ENCODE data around the gene TBRG1. TPM values are rescaled to one million over a fixed set of nuclear protein-coding genes. Genes with fewer than 3 reads are reported as not detected.

The TBRG1 gene
- total and polyA plus RNA-seq, 5 experiments from 2014 or later: 34.9 to 76.6 (median 37.7) TPM

DNA sequence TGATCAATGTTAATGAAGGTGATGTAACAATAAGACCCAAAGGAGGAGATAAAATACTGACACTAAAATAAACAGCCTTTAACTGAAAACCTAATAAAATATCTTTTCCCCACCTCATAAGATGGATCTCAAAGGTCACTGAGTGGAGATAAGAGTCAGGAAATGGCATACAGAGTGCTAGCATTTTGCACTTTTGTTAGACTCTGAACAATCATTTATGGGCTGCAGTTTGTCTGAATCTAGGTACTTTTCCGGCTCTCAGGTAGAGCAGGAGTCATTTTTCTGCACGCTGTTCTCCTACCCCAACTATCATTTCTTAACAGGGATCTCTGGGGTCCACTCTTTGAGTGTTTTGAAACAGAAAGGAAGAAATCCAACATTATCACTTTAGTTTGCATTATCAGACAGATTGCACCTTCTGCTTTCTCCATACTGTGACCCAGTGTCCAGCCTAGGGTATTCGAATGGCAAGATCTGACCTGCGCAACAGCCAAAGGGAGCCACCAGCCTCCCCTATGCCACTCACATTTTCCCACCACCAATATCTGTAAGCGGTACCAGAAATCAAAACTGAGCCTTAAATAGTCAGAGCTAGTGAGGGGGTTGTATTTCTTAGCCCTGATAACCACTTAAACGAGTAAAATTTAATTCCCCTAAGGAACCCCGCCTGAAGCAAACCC lies 50.0 kb downstream of the TBRG1 start:
- peaks cover 0 to 2% (median 0%) of the 10 kb centered on the region in 9 donors for H3K9me3 Mint-ChIP-seq
- DNase-seq: peak in 1 of 10 donors; percentile 3
- peaks cover 0 to 2% (median 0%) of the 10 kb centered on the region in 5 donors for H3K27me3 Mint-ChIP-seq
- ATAC-seq: no peak
- peaks cover 18 to 39% (median 26%) of the 10 kb centered on the region in 4 donors for H3K4me1 Mint-ChIP-seq
- peak overlapping the region; percentile 78 to 98 (median 89) for H3K4me3 Mint-ChIP-seq
- POLR2A ChIA-PET: interaction anchor here (0.8 to 6.5 kb wide), 8 partner anchors 50 to 128 kb away, joined by 4 to 63 read pairs (median 13); partner anchors contain the start of genes ESAM, MSANTD2, TBRG1 and VSIG2
- peak overlapping the region in 8 of 10 donors; percentile 90 to 98 (median 94) for H3K27ac Mint-ChIP-seq
- H3K36me3 Mint-ChIP-seq: peaks cover 0 to 2% (median 0%) of the 10 kb centered on the region in 3 donors

DNA sequence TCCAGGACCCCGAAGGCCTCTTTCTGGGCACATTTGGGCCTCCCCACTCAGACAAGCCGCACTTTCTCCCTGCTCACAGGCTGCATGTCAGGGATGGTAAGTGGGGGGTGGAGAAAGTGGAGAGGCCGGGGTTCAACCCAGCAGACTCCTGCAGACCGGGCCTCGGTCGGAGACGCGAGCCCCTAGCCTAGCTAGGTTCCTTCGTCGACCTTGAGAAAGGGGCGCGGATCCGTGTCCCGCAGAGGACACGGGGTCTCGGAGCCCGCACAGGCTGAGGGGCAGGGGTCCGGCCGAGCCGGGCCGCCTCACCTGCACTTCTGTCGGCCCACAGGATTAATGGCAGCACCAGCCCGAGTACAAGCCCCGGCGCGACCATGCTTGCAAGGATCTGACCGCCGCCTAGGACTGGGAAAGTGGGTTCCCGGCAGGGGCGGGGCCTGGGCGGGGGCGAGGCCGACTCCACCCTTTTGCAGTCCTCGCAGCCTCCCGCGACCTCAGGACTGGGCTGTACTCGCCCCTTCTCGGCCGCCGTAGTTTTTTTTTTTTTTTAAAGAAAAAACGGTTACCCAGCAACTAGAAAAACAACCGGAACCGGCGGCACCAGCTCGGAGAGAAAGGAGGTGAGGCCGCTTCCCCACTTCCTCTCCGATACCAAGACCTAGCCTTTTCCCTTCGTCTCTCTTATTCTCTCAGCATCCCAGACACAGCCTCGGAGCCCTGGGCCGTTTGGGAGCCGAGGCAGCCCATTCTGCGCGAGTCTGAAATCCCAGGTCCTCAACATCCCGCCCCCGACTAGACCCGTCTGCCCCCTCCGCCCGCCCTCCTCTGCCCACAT lies 50.9 kb downstream of the TBRG1 start, which contains the start of the genes SIAE and SPA17:
TSS of gene SIAE (minus strand) at position 407 of the 835 bp plus-strand sequence. CDS start at position 376, 31 bp downstream.
TSS of gene SPA17 (plus strand) at position 572 of the 835 bp plus-strand sequence. CDS start 1,361 bp downstream, outside the sequence.
- peak; percentile 75 to 93 (median 88) for DNase-seq
- Mint-ChIP-seq H3K4me3 (peak within 1 kb of the TSS; percentile 78 to 98 (median 91)), H3K27ac (peak within 1 kb of the TSS in 9 of 10 donors; percentile 95 to 100 (median 98)), H3K9me3 (peaks cover 0 to 2% (median 0%) of the 10 kb centered on the region in 9 donors), H3K27me3 (peaks cover 0 to 2% (median 0%) of the 10 kb centered on the region in 5 donors), H3K36me3 (peaks cover 0 to 2% (median 0%) of the 10 kb centered on the region in 3 donors), H3K4me1 (peaks cover 18 to 39% (median 26%) of the 10 kb centered on the region in 4 donors)
- POLR2A ChIA-PET: interaction anchor here (0.6 to 6.5 kb wide), 13 partner anchors 10 to 280 kb away, joined by 3 to 63 read pairs (median 5); partner anchors contain the start of genes CCDC15, ESAM, MSANTD2 and TBRG1
- peak; percentile 75 for ATAC-seq

DNA sequence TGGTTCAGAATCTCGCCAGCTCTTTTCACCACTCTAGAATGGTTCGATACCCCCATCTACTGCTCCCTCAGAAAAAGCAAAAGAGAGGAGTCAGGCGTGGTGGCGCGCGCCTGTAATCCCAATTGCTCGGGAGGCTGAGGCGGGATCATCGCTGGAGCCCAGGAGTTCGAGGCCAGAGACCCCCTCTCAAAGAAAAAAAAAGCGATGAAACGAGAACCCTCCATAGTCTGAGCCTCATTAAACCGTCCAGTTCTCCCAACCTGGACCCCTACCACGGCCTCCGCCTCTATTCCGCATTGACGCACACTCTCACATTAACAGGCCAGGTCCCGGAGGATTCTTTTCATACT lies 51.5 kb downstream of the TBRG1 start:
- Mint-ChIP-seq H3K4me1 (peaks cover 18 to 39% (median 26%) of the 10 kb centered on the region in 4 donors), H3K36me3 (peaks cover 0 to 2% (median 0%) of the 10 kb centered on the region in 3 donors), H3K9me3 (peaks cover 0 to 2% (median 0%) of the 10 kb centered on the region in 9 donors), H3K4me3 (peak overlapping the region; percentile 78 to 98 (median 91)), H3K27me3 (peaks cover 0 to 2% (median 0%) of the 10 kb centered on the region in 5 donors), H3K27ac (peak overlapping the region in 9 of 10 donors; percentile 95 to 100 (median 98))
- POLR2A ChIA-PET: interaction anchor here (0.6 to 6.5 kb wide), 11 partner anchors 10 to 280 kb away, joined by 3 to 63 read pairs (median 5); partner anchors contain the start of genes CCDC15, ESAM, MSANTD2 and TBRG1
- ATAC-seq (no peak), DNase-seq (no peak)

DNA sequence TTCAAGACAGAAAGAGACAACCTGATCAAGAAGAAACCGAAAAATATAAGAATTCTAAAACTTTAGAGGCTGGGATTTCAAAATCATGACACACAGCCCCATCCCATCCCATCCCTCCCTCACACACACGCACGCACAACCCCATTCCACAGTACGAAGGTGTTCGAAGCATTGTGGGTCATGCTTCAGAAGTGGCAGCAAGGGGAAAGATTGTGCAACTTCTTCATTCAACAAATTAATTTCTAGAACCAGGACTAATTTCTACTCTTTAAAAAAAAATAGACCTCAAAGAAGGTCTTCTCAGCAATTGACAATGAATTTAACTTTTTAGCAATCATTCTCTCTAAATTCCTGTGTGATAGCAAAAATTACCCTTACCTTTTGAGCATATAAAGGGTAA lies 51.9 kb downstream of the TBRG1 start:
- Mint-ChIP-seq H3K4me1 (peaks cover 18 to 39% (median 26%) of the 10 kb centered on the region in 4 donors), H3K27ac (peak overlapping the region in 9 of 10 donors; percentile 95 to 100 (median 98)), H3K36me3 (peaks cover 0 to 2% (median 0%) of the 10 kb centered on the region in 3 donors), H3K9me3 (peaks cover 0 to 2% (median 0%) of the 10 kb centered on the region in 9 donors), H3K27me3 (peaks cover 0 to 2% (median 0%) of the 10 kb centered on the region in 5 donors), H3K4me3 (peak overlapping the region; percentile 78 to 98 (median 91))
- ATAC-seq (no peak), DNase-seq (no peak)
- POLR2A ChIA-PET: interaction anchor here (0.6 to 6.5 kb wide), 7 partner anchors 51 to 279 kb away, joined by 3 to 63 read pairs (median 12); partner anchors contain the start of genes CCDC15, ESAM, TBRG1 and VSIG2

DNA sequence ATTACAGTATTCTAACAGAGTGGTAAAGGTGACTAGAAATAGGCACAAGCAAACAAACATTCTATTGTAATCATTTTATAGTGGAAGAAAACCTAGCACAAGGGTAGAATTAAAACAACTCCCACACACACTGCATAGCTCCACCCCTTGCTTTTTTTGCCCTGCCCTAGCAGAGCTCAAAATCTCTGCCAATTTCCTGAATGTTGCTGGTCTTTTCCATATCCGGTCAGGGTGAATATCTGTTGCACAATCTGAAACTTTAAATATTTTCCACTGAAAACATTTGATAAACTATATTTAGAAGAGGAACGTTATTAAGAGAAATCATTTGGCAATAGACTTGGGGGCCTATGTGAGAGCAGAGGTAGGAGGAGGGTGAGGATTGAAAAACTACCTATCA lies 53.7 kb downstream of the TBRG1 start:
- no peak for DNase-seq
- peaks cover 0 to 2% (median 0%) of the 10 kb centered on the region in 5 donors for H3K27me3 Mint-ChIP-seq
- no peak overlapping the region for H3K4me3 Mint-ChIP-seq
- no peak for ATAC-seq
- H3K36me3 Mint-ChIP-seq: peaks cover 0 to 2% (median 0%) of the 10 kb centered on the region in 3 donors
- H3K27ac Mint-ChIP-seq: peak overlapping the region in 5 of 10 donors; percentile 31 to 67 (median 40)
- H3K9me3 Mint-ChIP-seq: peaks cover 0 to 2% (median 0%) of the 10 kb centered on the region in 9 donors
- peaks cover 10 to 31% (median 25%) of the 10 kb centered on the region in 4 donors for H3K4me1 Mint-ChIP-seq
- POLR2A ChIA-PET: no interaction called here

DNA sequence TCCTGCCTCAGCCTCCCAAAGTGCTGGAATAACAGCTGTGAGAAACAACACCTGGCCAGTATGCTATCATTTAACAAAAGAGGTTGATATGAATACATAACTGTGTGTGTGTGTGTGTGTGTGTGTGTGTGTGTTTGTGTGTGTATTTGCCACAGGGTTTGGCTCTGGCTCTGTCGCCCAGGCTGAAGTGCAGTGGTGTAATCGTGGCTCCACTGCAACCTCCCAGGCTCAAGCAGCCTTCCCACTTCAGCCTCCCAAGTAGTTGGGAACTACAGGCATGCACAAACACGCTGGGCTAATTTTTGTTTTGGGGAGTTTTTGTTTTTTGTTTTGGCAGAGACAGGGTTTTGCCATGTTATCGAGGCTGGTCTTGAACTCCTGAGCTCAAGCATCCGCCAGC lies 55.8 kb downstream of the TBRG1 start:
- H3K4me1 Mint-ChIP-seq: peaks cover 0 to 14% (median 9%) of the 10 kb centered on the region in 4 donors
- ATAC-seq: no peak
- no peak for DNase-seq
- peaks cover 0 to 2% (median 0%) of the 10 kb centered on the region in 5 donors for H3K27me3 Mint-ChIP-seq
- H3K4me3 Mint-ChIP-seq: no peak overlapping the region
- peaks cover under 1 to 15% (median 13%) of the 10 kb centered on the region in 9 donors for H3K9me3 Mint-ChIP-seq
- H3K36me3 Mint-ChIP-seq: peaks cover 3 to 11% (median 11%) of the 10 kb centered on the region in 3 donors
- no peak overlapping the region for H3K27ac Mint-ChIP-seq
- POLR2A ChIA-PET: interaction anchor here (0.7 kb wide), 1 partner anchor 40 kb away, joined by 3 read pairs; no protein-coding TSS in a partner anchor

DNA sequence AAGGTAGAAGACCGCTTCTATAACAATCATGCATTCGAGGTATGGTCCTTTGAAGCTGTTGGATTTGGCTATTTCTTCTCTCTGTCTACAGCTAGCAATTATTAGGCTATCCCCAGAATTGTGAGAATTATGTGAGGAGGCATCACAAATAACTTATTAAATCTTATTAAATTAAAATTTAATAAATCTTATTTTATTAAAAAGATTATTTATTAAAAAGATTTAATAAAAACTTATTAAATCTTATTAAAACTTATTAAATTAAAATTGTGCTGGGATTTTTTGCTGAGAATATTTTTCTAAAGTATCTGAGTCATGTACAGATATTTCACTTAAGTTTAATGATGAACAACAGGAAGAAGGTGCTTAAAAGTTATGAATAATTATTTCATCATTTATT lies 58.8 kb downstream of the TBRG1 start:
- POLR2A ChIA-PET: no interaction called here
- Mint-ChIP-seq H3K27me3 (peaks cover 0 to 2% (median 0%) of the 10 kb centered on the region in 5 donors), H3K4me3 (no peak overlapping the region), H3K9me3 (peaks cover 6 to 45% (median 16%) of the 10 kb centered on the region in 9 donors), H3K27ac (no peak overlapping the region), H3K36me3 (peaks cover 8 to 27% (median 22%) of the 10 kb centered on the region in 3 donors), H3K4me1 (peaks cover 0 to 2% (median 0%) of the 10 kb centered on the region in 4 donors)
- ATAC-seq (no peak), DNase-seq (no peak)

DNA sequence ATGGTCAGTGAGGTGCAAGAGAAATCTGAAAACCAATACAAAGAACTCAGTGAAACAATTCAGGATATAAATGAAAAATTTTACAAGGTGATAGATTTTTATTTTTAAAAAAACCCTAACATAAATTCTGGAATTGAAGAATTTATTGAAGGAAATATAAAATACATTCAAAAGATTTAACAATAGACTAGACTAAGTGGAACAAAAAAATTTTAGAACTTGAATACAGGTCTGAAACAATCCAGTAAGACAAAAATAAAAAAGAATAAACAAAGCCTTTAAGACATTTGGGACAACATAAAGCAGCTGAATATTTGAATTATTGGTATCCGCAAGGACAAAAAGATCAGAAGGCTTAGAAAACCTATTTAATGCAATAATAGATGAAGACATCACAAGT lies 59.8 kb downstream of the TBRG1 start:
- H3K4me3 Mint-ChIP-seq: no peak overlapping the region
- DNase-seq (no peak), ATAC-seq (no peak)
- H3K27ac Mint-ChIP-seq: no peak overlapping the region
- peaks cover 0 to 4% (median 0%) of the 10 kb centered on the region in 5 donors for H3K27me3 Mint-ChIP-seq
- POLR2A ChIA-PET: no interaction called here
- peaks cover 8 to 36% (median 31%) of the 10 kb centered on the region in 3 donors for H3K36me3 Mint-ChIP-seq
- peaks cover 9 to 54% (median 26%) of the 10 kb centered on the region in 9 donors for H3K9me3 Mint-ChIP-seq
- no peaks in the 10 kb centered on the region for H3K4me1 Mint-ChIP-seq

Other genes starting within 250 kb of the TBRG1 start
- gene OR8B2, start 238.4 kb upstream of the TBRG1 start, total RNA-seq: not detected
- gene OR8B2, start 238.4 kb upstream of the TBRG1 start, polyA plus RNA-seq: not detected
- not detected for gene OR8B3, start 223.8 kb upstream of the TBRG1 start, total RNA-seq
- gene OR8B3, start 223.8 kb upstream of the TBRG1 start, polyA plus RNA-seq: not detected
- gene OR8B4, start 198.0 kb upstream of the TBRG1 start, total RNA-seq: not detected
- gene OR8B4, start 198.0 kb upstream of the TBRG1 start, polyA plus RNA-seq: not detected
- not detected for gene OR8B8, start 177.2 kb upstream of the TBRG1 start, total RNA-seq
- gene OR8B8, start 177.2 kb upstream of the TBRG1 start, polyA plus RNA-seq: not detected
- not detected for gene OR8B12, start 79.2 kb upstream of the TBRG1 start, total RNA-seq
- gene OR8B12, start 79.2 kb upstream of the TBRG1 start, polyA plus RNA-seq: not detected
- not detected for gene OR8A1, start 52.9 kb upstream of the TBRG1 start, total RNA-seq
- gene OR8A1, start 52.9 kb upstream of the TBRG1 start, polyA plus RNA-seq: not detected
- gene PANX3, start 11.4 kb upstream of the TBRG1 start, total RNA-seq: not detected
- gene PANX3, start 11.4 kb upstream of the TBRG1 start, polyA plus RNA-seq: not detected
- 1 to 10 TPM; 8.8 to 9.3 TPM for gene SIAE, start 50.9 kb downstream of the TBRG1 start, total RNA-seq
- 1 to 10 TPM; 3.2 to 5.8 (median 4.2) TPM for gene SIAE, start 50.9 kb downstream of the TBRG1 start, polyA plus RNA-seq
- under 1 TPM; 0.36 to 0.73 TPM for gene SPA17, start 51.0 kb downstream of the TBRG1 start, total RNA-seq
- 1 to 10 TPM; 1.2 to 2.5 (median 1.7) TPM for gene SPA17, start 51.0 kb downstream of the TBRG1 start, polyA plus RNA-seq
- under 1 TPM; 0.68 to 0.69 TPM for gene NRGN, start 117.1 kb downstream of the TBRG1 start, total RNA-seq
- gene NRGN, start 117.1 kb downstream of the TBRG1 start, polyA plus RNA-seq: under 1 TPM in 2 of 3 donors, not detected in 1; 0.14 to 0.20 TPM
- gene VSIG2, start 129.4 kb downstream of the TBRG1 start, total RNA-seq: 1 to 10 TPM; 1.8 to 2.0 TPM
- under 1 TPM; 0.28 to 0.44 (median 0.34) TPM for gene VSIG2, start 129.4 kb downstream of the TBRG1 start, polyA plus RNA-seq
- gene ESAM, start 139.4 kb downstream of the TBRG1 start, total RNA-seq: 1 to 10 TPM; 2.8 to 3.0 TPM
- 1 to 10 TPM; 1.9 to 2.6 (median 2.5) TPM for gene ESAM, start 139.4 kb downstream of the TBRG1 start, polyA plus RNA-seq
- 10 to 100 TPM; 23.0 to 25.5 TPM for gene MSANTD2, start 177.5 kb downstream of the TBRG1 start, total RNA-seq
- 1 to 10 TPM; 3.5 to 4.2 (median 4.0) TPM for gene MSANTD2, start 177.5 kb downstream of the TBRG1 start, polyA plus RNA-seq
- 10 to 100 TPM; 49.4 to 55.0 TPM for gene ROBO3, start 242.6 kb downstream of the TBRG1 start, total RNA-seq
- gene ROBO3, start 242.6 kb downstream of the TBRG1 start, polyA plus RNA-seq: 1 to 10 TPM; 5.8 to 7.0 (median 6.9) TPM

All from naive thymus-derived CD8-positive, alpha-beta T cell (primary cell).